Breast epithelium (tissue), 4 donors: ENCODE data around the gene ZNF385A. TPM values are rescaled to one million over a fixed set of nuclear protein-coding genes. Genes with fewer than 3 reads are reported as not detected.
"Not testable (repeated sequence)": the region's sequence is repeated elsewhere in the genome, so short reads cannot be mapped to it uniquely, and the experiment has no call there.

Experiments
- DNase-seq, 2 donors: peaks; one replicate each; pipeline ENCODE4 v3.0.0-alpha.2; 2019; ENCODE audit warnings: low spot score in 2 of 2
- H3K27ac ChIP-seq, 2 donors: fragments of 200-600 bp; sonication (generic) in 1 of 2; one replicate each; pipeline ENCODE4 v1.5.1; 2016 to 2019; ENCODE audit warnings: mild to moderate bottlenecking in 1 of 2
- H3K27me3 ChIP-seq, 2 donors: fragments of 200-600 bp; sonication (generic) in 1 of 2; one replicate each; pipeline versions ENCODE4 v1.5.1 to v1.6.0; 2017 to 2019; ENCODE audit warnings: control low read depth in 1 of 2, mild to moderate bottlenecking in 1 of 2
- H3K36me3 ChIP-seq: fragments of 200-600 bp; one replicate; pipeline ENCODE4 v1.5.1; 2019
- H3K4me1 ChIP-seq, 2 donors: fragments of 200-600 bp; sonication (generic); one replicate each; pipeline ENCODE4 v1.5.1; 2016 to 2019; ENCODE audit warnings: control low read depth in 1 of 2
- H3K4me3 ChIP-seq, 3 donors: fragments of 200-600 bp; sonication (generic); 1 replicate in 2 of 3; 2 replicates in 1 of 3; pipeline ENCODE4 v1.5.1; 2016 to 2019; ENCODE audit warnings: mild to moderate bottlenecking in 3 of 3, moderate library complexity in 2 of 3
- H3K9me3 ChIP-seq, 2 donors: fragments of 200-600 bp; sonication (generic) in 1 of 2; one replicate each; pipeline ENCODE4 v1.5.1; 2016 to 2019; ENCODE audit warnings: control low read depth in 1 of 2
- POLR2A ChIP-seq: fragments of 450-650 bp; IDR thresholded peaks from one replicate; pipeline ENCODE4 v1.6.1; 2016; ENCODE audit warnings: antibody characterized with exemption, mild to moderate bottlenecking, moderate library complexity
- POLR2AphosphoS5 ChIP-seq, 3 donors: sonication (generic); formaldehyde crosslinking; IDR thresholded peaks; one replicate each; pipeline ENCODE4 v1.6.1; 2017; ENCODE audit warnings: antibody characterized with exemption in 3 of 3
- intact Hi-C: fragments of 100-400 bp; cut with DNase I; formaldehyde crosslinking; loops from one replicate; pipeline ENCODE4 v1.15.1; 2023; ENCODE audit warnings: low total_unique reads
- total RNA-seq, 3 donors: library from RNA; depleted of rRNA; stranded (reverse); fragments of >200 nt; gene quantifications; one replicate each; pipeline ENCODE4 v1.1.0, GENCODE V29; 2016
- TF ChIP-seq, protein P1 (sequence below), 3 donors: fragments of 450-650 bp; IDR thresholded peaks; one replicate each; pipeline ENCODE4 v1.5.1; 2016 to 2017; ENCODE audit warnings: antibody characterized with exemption in 3 of 3, mild to moderate bottlenecking in 3 of 3, moderate library complexity in 3 of 3

The ZNF385A gene
- total RNA-seq, 3 donors from 2014 or later, result 8.9 to 18.4 (median 10.5) TPM

DNA sequence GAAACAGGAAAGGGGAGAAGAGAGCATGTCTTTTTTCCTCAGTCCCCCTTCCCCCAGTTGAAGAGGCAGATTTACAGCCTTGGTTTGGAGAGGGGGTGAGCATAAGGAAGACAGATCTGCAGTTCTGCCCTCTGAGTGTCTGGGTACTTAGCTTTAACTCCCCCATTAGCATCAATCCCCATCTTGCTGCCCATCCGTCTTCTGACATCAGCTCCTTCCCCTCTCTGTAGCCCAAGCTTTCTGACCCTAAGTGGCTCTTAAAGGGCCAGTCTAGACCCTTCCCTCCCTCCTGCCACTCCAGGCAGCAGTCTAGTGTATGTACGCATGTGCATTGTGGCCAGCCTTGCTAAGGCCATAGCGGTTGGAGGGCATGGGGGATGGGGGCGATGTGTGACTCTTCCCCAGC is 27.6 kb downstream of the ZNF385A start:
- H3K9me3 ChIP-seq, result no peaks in the 10 kb centered on the region
- no peak for DNase-seq
- TF ChIP-seq, protein P1, sequence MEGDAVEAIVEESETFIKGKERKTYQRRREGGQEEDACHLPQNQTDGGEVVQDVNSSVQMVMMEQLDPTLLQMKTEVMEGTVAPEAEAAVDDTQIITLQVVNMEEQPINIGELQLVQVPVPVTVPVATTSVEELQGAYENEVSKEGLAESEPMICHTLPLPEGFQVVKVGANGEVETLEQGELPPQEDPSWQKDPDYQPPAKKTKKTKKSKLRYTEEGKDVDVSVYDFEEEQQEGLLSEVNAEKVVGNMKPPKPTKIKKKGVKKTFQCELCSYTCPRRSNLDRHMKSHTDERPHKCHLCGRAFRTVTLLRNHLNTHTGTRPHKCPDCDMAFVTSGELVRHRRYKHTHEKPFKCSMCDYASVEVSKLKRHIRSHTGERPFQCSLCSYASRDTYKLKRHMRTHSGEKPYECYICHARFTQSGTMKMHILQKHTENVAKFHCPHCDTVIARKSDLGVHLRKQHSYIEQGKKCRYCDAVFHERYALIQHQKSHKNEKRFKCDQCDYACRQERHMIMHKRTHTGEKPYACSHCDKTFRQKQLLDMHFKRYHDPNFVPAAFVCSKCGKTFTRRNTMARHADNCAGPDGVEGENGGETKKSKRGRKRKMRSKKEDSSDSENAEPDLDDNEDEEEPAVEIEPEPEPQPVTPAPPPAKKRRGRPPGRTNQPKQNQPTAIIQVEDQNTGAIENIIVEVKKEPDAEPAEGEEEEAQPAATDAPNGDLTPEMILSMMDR (IDR thresholded peaks at IDR 0.05), result no peak
- TF ChIP-seq POLR2AphosphoS5 (IDR thresholded peaks at IDR 0.05) (no peak), POLR2A (no peak)
- no peaks in the 10 kb centered on the region for H3K27me3 ChIP-seq
- intact Hi-C loops, result no loop called here
- no peaks in the 10 kb centered on the region for H3K4me1 ChIP-seq
- H3K4me3 ChIP-seq, result no peak overlapping the region
- peak overlapping the region; percentile 46 to 90 for H3K27ac ChIP-seq
- H3K36me3 ChIP-seq, result no peaks in the 10 kb centered on the region

DNA sequence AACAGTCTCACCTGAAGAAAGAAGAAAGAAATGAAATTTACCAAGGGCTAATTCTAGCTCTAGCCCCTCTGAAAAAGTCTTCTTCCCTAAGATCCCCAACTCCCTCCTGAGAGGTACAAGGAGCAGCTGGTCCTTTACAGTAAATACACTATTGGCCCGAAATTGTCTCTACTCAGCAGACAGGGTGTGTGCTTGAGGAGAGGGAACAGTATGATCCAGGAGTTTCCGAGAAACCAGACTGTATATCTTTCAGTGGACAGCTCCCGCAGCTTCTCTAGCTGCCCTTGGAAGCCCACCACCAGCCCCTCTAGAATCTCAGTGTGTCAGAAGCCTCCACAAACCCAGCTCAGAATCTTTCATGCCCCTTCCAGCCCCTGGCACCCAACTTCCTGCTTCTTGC is 28.3 kb downstream of the ZNF385A start:
- TF ChIP-seq POLR2AphosphoS5 (IDR thresholded peaks at IDR 0.05) (no peak), POLR2A (no peak)
- TF ChIP-seq, protein P1 (IDR thresholded peaks at IDR 0.05), result no peak
- Histone ChIP-seq H3K9me3 (no peaks in the 10 kb centered on the region), H3K4me1 (no peaks in the 10 kb centered on the region), H3K36me3 (no peaks in the 10 kb centered on the region), H3K4me3 (no peak overlapping the region), H3K27ac (peak overlapping the region in 1 of 2 donors; percentile 26), H3K27me3 (no peaks in the 10 kb centered on the region)
- no peak for DNase-seq
- intact Hi-C loops, result no loop called here

DNA sequence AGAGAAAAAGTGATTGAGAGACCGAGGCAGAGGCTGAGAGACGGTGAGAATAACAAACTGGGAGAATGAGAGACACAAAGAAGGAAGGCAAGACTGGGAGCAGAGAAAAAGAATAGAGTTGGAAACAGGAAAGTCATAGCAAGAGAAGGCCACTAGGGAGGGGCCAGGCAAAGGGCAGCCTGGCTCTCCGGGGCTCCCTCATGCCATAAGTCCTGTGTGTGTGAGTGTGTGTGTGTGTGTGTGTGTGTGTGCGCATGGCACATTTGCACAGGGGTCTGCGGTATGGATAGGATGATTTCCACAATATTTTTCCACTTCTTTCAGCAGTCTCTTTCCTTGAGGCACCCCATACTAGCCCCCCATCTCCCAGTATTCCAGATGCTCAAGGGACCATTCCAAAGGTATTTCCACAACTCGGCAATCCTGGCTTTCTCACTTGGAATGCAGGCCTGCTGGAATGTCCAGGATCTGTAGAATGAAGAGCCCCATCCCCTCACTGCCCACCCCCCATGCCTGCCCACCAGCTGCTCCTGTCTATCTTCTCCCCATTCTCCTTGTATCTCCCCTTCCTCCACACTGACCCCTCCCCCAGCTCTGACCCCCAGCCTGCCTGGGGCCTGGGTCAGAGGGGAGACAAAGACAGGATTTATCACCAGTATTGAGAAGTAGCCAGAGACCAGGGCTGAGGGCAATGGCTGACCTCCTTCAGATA is 29.3 kb downstream of the ZNF385A start:
- intact Hi-C loops, result no loop called here
- no peaks in the 10 kb centered on the region for H3K27me3 ChIP-seq
- DNase-seq, result no peak
- H3K9me3 ChIP-seq, result no peaks in the 10 kb centered on the region
- no peaks in the 10 kb centered on the region for H3K36me3 ChIP-seq
- H3K4me3 ChIP-seq, result no peak overlapping the region
- TF ChIP-seq, protein P1 (IDR thresholded peaks at IDR 0.05), result no peak
- TF ChIP-seq POLR2AphosphoS5 (IDR thresholded peaks at IDR 0.05) (no peak), POLR2A (no peak)
- H3K4me1 ChIP-seq, result no peaks in the 10 kb centered on the region
- peak overlapping the region in 1 of 2 donors; percentile 26 for H3K27ac ChIP-seq

DNA sequence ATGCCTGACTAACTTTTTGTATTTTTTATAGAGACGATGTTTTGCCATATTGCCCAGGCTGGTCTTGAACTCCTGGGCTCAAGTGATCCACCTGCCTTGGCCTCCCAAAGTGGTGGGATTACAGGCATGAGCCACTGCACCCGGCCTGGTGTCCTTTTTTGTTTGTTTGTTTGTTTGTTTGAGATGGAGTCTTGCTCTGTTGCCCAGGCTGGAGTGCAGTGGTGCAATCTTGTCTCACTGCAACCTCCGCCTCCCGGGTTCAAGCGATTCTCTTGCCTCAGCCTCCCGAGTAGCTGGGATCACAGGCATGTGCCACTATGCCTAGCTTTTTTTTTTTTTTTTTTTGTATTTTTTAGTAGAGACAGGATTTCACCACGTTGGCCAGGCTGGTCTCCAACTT is 30.3 kb downstream of the ZNF385A start:
- H3K4me1 ChIP-seq, H3K27ac ChIP-seq, H3K36me3 ChIP-seq, H3K4me3 ChIP-seq, intact Hi-C loops, DNase-seq, H3K27me3 ChIP-seq, H3K9me3 ChIP-seq: not testable (repeated sequence)

DNA sequence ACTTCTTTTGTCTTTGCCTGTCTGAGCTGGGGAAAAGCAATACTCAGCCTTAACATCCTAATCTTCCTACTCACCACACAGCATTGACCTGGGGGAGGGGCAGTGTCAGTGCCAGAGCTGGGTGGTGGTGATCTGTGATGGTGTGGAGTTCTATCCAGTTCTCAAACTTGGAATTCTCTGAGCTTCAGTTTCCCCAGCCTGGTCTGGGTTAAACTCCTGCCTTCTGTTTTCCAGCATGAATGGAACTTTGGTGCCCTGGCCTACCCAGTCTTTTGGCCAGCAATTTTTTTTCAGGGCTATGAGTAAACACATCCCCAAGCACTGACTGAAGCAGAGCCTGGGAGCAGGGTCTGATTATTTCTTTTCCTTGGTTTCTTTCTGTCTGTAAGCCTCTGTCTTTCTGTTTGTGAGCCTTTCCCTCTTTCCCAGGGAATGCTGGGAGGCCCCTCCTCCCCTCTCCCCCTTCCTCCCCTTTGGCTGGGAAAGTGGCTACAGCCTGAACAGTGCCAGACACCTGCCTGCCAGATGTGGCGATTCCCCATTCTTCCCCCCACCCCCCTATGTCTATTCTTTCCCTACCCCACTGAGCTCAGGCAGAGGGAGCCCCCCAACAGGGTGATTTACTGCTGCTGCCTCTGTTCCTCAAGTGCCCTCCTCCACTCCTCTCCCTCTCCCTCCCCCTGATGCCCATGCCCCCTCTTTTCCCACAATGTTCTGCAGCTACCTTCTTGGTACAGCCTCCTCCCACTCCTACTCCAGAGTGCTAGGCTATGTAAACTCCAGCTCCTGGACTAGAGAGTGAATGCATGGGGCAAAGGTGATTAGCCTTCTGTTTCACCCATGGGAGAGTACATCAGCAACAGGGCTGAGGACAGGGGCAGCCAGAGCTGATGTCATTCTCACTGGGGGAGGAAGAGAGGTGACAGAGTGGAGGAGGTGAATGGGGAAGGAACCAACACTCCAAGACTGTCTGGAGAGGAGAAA is 31.4 kb downstream of the ZNF385A start:
- H3K36me3 ChIP-seq, result no peaks in the 10 kb centered on the region
- H3K27ac ChIP-seq, result peak overlapping the region; percentile 50 to 73
- TF ChIP-seq, protein P1 (IDR thresholded peaks at IDR 0.05), result no peak
- H3K9me3 ChIP-seq, result no peaks in the 10 kb centered on the region
- no peak overlapping the region for H3K4me3 ChIP-seq
- no peaks in the 10 kb centered on the region for H3K4me1 ChIP-seq
- H3K27me3 ChIP-seq, result no peaks in the 10 kb centered on the region
- intact Hi-C loops, result no loop called here
- DNase-seq, result no peak
